ENCODE data around the gene VIPR2. TPM values are rescaled to one million over a fixed set of nuclear protein-coding genes. Genes with fewer than 3 reads are reported as not detected.

VIPR2 gene
- total RNA-seq, 1 experiment from 2014 or later, result not detected

DNA sequence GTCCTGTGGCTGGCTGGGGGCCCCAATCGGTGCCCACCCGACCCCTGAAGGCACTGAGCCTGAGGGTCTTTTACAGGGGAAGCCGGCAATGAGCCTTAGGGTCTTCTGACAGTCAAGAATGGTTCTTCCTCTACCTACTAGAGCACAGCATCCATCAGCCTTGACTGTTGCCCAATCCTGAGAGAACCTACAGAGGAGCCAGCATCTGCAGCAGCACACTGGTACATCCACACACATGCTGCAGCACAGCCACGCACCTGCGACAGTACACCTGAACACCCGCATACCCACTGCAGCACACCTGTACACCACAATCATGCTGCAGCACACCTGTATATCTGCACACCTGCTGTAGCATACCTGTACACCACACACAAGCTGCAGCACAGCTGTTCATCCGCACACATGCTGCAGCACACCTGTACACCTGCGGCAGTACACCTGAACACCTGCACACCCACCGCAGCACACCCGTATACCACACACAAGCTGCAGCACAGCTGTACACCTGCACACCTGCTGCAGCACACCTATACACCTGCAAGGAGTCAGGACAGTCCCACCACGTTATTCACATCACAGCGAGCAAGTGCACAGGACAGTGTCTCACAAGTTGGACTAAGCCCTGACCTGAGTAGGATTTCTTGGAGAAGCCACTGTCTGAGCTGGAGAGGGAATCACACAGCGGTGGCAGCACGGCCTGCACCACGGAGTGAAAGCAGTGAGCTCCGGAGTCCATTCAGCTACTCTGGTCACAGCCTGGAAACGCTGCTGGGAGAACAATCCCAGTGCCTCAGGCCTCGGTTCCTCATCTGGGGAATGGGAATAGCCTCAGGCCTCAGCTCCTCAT, 56.4 kb downstream of the VIPR2 start:
- no TSS peak for BruUV-seq (replicated peaks)
- intact Hi-C loops (cut with micrococcal nuclease; ENCODE audit: unreplicated experiment), result no loop called here

DNA sequence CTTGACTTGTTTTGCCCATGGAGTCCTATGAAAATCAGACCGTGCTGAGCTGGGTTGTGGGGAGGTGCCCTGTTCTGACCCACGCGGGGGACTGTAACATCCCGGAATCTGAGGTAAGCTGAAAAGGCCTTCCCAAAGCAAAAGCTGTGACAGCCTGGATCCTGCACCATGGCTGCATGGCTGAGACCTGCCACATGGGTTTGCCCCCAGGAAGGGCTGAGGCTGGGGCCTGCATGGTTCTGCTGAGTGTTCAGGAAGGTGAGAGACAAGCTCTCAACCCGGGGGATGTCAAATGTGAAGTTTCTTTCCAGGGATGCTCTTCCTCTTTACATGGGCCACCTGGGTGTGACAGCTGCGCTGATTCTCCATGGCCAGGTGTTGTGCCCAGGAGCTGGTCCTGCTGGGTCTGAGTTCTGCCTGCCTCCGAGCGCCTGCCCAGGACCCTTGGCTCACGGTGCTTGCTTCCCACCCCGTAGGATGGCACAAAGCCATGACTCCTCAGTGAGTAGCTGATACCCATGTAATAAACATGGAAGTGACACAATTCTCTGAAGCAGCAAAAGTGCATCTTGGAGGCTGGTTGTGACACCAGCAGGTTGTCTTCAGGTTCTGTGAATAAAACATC, 58.3 kb downstream of the VIPR2 start:
- Histone ChIP-seq H3K27ac (no peak overlapping the region), H3K9me2 (ENCODE audit: insufficient read depth) (no peaks in the 10 kb centered on the region), H3K79me2 (ENCODE audit: low read depth) (no peaks in the 10 kb centered on the region), H3K4me2 (no peak overlapping the region), H3F3A (ENCODE audit: insufficient read depth, low read depth) (no peaks in the 10 kb centered on the region), H3K36me3 (ENCODE audit: low read depth) (no peaks in the 10 kb centered on the region), H2AFZ (no peak overlapping the region), H3K27me3 (ENCODE audit: insufficient read depth, low read depth) (peaks cover 72% of the 10 kb centered on the region), H3K4me1 (replicated peaks; ENCODE audit: insufficient read depth) (no peaks in the 10 kb centered on the region), H4K20me1 (ENCODE audit: insufficient read depth) (no peaks in the 10 kb centered on the region), H3K4me3 (no peak overlapping the region), H3K9me3 (ENCODE audit: insufficient read depth, low read depth) (no peaks in the 10 kb centered on the region)
- no peak for DNase-seq
- no peak for TF ChIP-seq EZH2 (IDR thresholded peaks at IDR 0.05; ENCODE audit: low read depth)
- TF ChIP-seq, protein P1, sequence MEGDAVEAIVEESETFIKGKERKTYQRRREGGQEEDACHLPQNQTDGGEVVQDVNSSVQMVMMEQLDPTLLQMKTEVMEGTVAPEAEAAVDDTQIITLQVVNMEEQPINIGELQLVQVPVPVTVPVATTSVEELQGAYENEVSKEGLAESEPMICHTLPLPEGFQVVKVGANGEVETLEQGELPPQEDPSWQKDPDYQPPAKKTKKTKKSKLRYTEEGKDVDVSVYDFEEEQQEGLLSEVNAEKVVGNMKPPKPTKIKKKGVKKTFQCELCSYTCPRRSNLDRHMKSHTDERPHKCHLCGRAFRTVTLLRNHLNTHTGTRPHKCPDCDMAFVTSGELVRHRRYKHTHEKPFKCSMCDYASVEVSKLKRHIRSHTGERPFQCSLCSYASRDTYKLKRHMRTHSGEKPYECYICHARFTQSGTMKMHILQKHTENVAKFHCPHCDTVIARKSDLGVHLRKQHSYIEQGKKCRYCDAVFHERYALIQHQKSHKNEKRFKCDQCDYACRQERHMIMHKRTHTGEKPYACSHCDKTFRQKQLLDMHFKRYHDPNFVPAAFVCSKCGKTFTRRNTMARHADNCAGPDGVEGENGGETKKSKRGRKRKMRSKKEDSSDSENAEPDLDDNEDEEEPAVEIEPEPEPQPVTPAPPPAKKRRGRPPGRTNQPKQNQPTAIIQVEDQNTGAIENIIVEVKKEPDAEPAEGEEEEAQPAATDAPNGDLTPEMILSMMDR (conservative IDR thresholded peaks at IDR 0.05), result no peak
- intact Hi-C loops (cut with micrococcal nuclease; ENCODE audit: unreplicated experiment), result no loop called here
- no TSS peak for BruUV-seq (replicated peaks)
- POLR2A ChIA-PET (ENCODE audit: unreplicated experiment), result no interaction called here
- CTCF ChIA-PET, result no interaction called here

More for the DNA sequence above, 56.4 kb downstream of the VIPR2 start:
- Histone ChIP-seq H3K4me1 (replicated peaks; ENCODE audit: insufficient read depth) (no peaks in the 10 kb centered on the region), H4K20me1 (ENCODE audit: insufficient read depth) (no peaks in the 10 kb centered on the region), H2AFZ (no peak overlapping the region), H3F3A (ENCODE audit: insufficient read depth, low read depth) (no peaks in the 10 kb centered on the region), H3K9me3 (ENCODE audit: insufficient read depth, low read depth) (no peaks in the 10 kb centered on the region), H3K4me2 (no peak overlapping the region), H3K36me3 (ENCODE audit: low read depth) (no peaks in the 10 kb centered on the region), H3K27me3 (ENCODE audit: insufficient read depth, low read depth) (peaks cover 81% of the 10 kb centered on the region), H3K27ac (no peak overlapping the region), H3K4me3 (no peak overlapping the region), H3K79me2 (ENCODE audit: low read depth) (no peaks in the 10 kb centered on the region), H3K9me2 (ENCODE audit: insufficient read depth) (no peaks in the 10 kb centered on the region)
- ChIA-PET POLR2A (ENCODE audit: unreplicated experiment) (interaction anchor here (0.5 kb wide), 1 partner anchor 383 kb away, joined by 4 read pairs; the partner anchor contains the start of gene NCAPG2), CTCF (no interaction called here)
- no peak for DNase-seq
- TF ChIP-seq EZH2 (IDR thresholded peaks at IDR 0.05; ENCODE audit: low read depth), result no peak
- TF ChIP-seq, protein P1 (conservative IDR thresholded peaks at IDR 0.05), result no peak

DNA sequence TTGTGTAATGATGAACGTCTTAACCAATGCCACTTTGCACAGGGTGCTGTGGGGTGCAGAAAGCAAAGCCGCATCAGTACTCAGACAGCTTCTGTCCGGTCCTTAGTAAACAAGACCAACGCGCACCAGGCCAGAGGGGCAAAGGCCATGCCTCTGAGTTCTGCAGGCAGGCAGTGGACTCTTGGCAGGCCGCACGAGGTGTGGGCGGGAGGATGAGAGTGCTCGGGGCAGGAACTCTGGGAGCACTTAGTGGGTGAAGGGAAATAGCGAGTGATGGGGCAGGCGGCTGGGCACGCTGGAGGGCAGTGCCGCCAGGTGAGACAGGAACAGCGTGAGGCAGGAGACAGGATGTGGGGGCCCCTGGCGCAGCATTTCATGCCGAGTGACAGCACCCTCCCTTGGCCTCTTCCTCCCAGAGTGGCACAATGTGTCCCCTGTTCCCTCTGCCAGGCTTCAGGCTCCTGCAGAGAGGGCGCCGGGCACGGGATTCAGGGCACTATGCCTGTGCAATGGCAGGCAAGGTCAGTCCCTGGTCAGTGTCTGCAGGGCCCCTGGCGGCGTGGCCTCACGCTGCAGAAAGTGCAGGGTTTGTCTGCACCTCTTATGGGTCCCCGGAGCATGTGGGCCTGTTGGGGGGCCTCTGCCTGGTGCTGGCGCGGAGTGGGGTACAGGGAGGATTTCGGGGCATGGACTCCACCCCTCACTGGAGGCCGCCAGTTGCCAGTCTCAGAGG, 60.4 kb downstream of the VIPR2 start:
- intact Hi-C loops (cut with micrococcal nuclease; ENCODE audit: unreplicated experiment), result no loop called here
- no peak overlapping the region for H2AFZ ChIP-seq
- H3K4me2 ChIP-seq, result no peak overlapping the region
- H3K4me3 ChIP-seq, result no peak overlapping the region
- peaks cover 65% of the 10 kb centered on the region for H3K27me3 ChIP-seq (ENCODE audit: insufficient read depth, low read depth)
- ChIA-PET CTCF (no interaction called here), POLR2A (ENCODE audit: unreplicated experiment) (no interaction called here)
- H4K20me1 ChIP-seq (ENCODE audit: insufficient read depth), result no peaks in the 10 kb centered on the region
- no peaks in the 10 kb centered on the region for H3K36me3 ChIP-seq (ENCODE audit: low read depth)
- no peaks in the 10 kb centered on the region for H3K9me3 ChIP-seq (ENCODE audit: insufficient read depth, low read depth)
- H3K79me2 ChIP-seq (ENCODE audit: low read depth), result no peaks in the 10 kb centered on the region
- no peaks in the 10 kb centered on the region for H3F3A ChIP-seq (ENCODE audit: insufficient read depth, low read depth)
- peak; percentile 73; the same call in 1 of the 2 replicates for TF ChIP-seq EZH2 (IDR thresholded peaks at IDR 0.05; ENCODE audit: low read depth)
- TF ChIP-seq, protein P1 (conservative IDR thresholded peaks at IDR 0.05), result no peak
- H3K9me2 ChIP-seq (ENCODE audit: insufficient read depth), result no peaks in the 10 kb centered on the region
- DNase-seq, result no peak
- no peaks in the 10 kb centered on the region for H3K4me1 ChIP-seq (replicated peaks; ENCODE audit: insufficient read depth)
- no peak overlapping the region for H3K27ac ChIP-seq
- BruUV-seq (replicated peaks), result no TSS peak
